ENCODE results near the gene FBXO24. TPM values are rescaled to one million over a fixed set of nuclear protein-coding genes. Genes with fewer than 3 reads are reported as not detected.

The FBXO24 gene
- polyA plus RNA-seq, 1 donor (not counting 4 experiments of a cell fraction or from before 2014, with no cell fraction given): 0.22 TPM

- Histone ChIP-seq H3K27me3 (ENCODE audit: control insufficient read depth, extremely low read depth, insufficient read depth, low read length) (no peaks in the 10 kb centered on the region), H4K20me1 (ENCODE audit: control insufficient read depth, extremely low read depth, insufficient read depth, low read length) (peaks cover 8% of the 10 kb centered on the region), H3K9me3 (ENCODE audit: control insufficient read depth, low read depth, low read length) (no peaks in the 10 kb centered on the region), H3K4me2 (ENCODE audit: control insufficient read depth, extremely low read depth, insufficient read depth, low read depth, low read length) (no peak overlapping the region), H3K36me3 (ENCODE audit: control insufficient read depth in 2 of 2, extremely low read depth in 1 of 2, insufficient read depth in 2 of 2, low read length in 2 of 2) (peaks cover 23 to 30% of the 10 kb centered on the region in 2 experiments), H3K79me2 (ENCODE audit: control insufficient read depth, insufficient read depth, low read length) (peaks cover 13% of the 10 kb centered on the region), H3K9me1 (ENCODE audit: control insufficient read depth, extremely low read depth, insufficient read depth, low read length) (no peaks in the 10 kb centered on the region), H3K9ac (ENCODE audit: control insufficient read depth, extremely low read depth, insufficient read depth, low read length) (no peak overlapping the region), H3K4me1 (ENCODE audit: control insufficient read depth, extremely low read depth, insufficient read depth, low read length) (peaks cover 30% of the 10 kb centered on the region), H3K27ac (ENCODE audit: control insufficient read depth, insufficient read depth, low read length) (no peak overlapping the region), H2AFZ (ENCODE audit: control insufficient read depth, low read length) (no peak overlapping the region), H3K4me3 (ENCODE audit: control insufficient read depth in 2 of 3, extremely low read depth in 1 of 3, insufficient read depth in 2 of 3, low read depth in 1 of 3, low read length in 3 of 3) (no peak overlapping the region)
- FAIRE-seq (peak; percentile 46), DNase-seq (ENCODE audit: low read depth, low spot score) (no peak)
- dilution Hi-C loops (cut with MboI; ENCODE audit: extremely low pct_ligation_motif_present, low sequenced_read_pairs): no loop called here
- TF ChIP-seq CTCF (optimal IDR thresholded peaks at IDR 0.05 in 1 of 3, IDR thresholded peaks at IDR 0.05 in 1 of 3, conservative IDR thresholded peaks at IDR 0.05 in 1 of 3; ENCODE audit: extremely low read depth in 1 of 3, insufficient read depth in 2 of 3, low read length in 3 of 3) (no peak), EZH2 (IDR thresholded peaks at IDR 0.05; ENCODE audit: low read length) (no peak)
These were observed 5.5 kb upstream of the FBXO24 start for GRCh38 chr7:100580466-100581283.

DNA sequence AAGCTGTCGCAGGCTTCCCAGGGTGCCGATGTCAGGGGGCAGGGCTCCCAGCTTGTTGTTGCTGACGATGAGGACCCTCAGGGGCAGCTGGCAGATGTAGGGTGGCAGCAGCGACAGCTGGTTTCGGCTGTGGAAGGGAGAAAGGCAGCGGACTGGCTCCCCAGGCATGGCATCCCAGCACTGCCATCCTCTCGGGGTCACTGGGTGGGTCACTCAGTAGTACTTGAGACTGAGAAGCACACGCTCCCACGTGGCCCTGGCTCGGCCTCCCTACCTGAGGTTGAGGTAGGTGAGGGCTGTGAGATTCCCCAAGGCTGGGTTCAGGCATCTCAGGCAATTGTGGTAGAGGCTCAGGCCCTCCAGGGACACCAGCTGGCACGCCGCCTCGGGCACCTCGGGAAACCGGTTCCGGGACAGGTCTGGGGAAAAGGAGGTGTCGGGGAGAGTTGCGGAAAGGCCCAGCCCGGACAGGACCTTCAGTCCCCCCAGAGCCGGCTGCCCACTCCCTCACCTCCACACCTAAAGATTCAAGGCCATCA lies 4.0 kb upstream of the FBXO24 start:
- FAIRE-seq (no peak), DNase-seq (ENCODE audit: low read depth, low spot score) (no peak)
- no peak overlapping the region for H3K27ac ChIP-seq (ENCODE audit: control insufficient read depth, insufficient read depth, low read length)
- H3K4me2 ChIP-seq (ENCODE audit: control insufficient read depth, extremely low read depth, insufficient read depth, low read depth, low read length): peak overlapping the region; percentile 37
- H3K36me3 ChIP-seq (ENCODE audit: control insufficient read depth in 2 of 2, extremely low read depth in 1 of 2, insufficient read depth in 2 of 2, low read length in 2 of 2): peaks cover 23 to 27% of the 10 kb centered on the region in 2 experiments
- H3K9me3 ChIP-seq (ENCODE audit: control insufficient read depth, low read depth, low read length): no peaks in the 10 kb centered on the region
- dilution Hi-C loops (cut with MboI; ENCODE audit: extremely low pct_ligation_motif_present, low sequenced_read_pairs): no loop called here
- peaks cover 8% of the 10 kb centered on the region for H4K20me1 ChIP-seq (ENCODE audit: control insufficient read depth, extremely low read depth, insufficient read depth, low read length)
- no peak overlapping the region for H3K9ac ChIP-seq (ENCODE audit: control insufficient read depth, extremely low read depth, insufficient read depth, low read length)
- no peaks in the 10 kb centered on the region for H3K27me3 ChIP-seq (ENCODE audit: control insufficient read depth, extremely low read depth, insufficient read depth, low read length)
- no peaks in the 10 kb centered on the region for H3K9me1 ChIP-seq (ENCODE audit: control insufficient read depth, extremely low read depth, insufficient read depth, low read length)
- H2AFZ ChIP-seq (ENCODE audit: control insufficient read depth, low read length): no peak overlapping the region
- H3K4me3 ChIP-seq (ENCODE audit: control insufficient read depth in 2 of 3, extremely low read depth in 1 of 3, insufficient read depth in 2 of 3, low read depth in 1 of 3, low read length in 3 of 3): no peak overlapping the region
- H3K4me1 ChIP-seq (ENCODE audit: control insufficient read depth, extremely low read depth, insufficient read depth, low read length): peaks cover 32% of the 10 kb centered on the region
- H3K79me2 ChIP-seq (ENCODE audit: control insufficient read depth, insufficient read depth, low read length): peaks cover 13% of the 10 kb centered on the region
- no peak for TF ChIP-seq EZH2 (IDR thresholded peaks at IDR 0.05; ENCODE audit: low read length)
- TF ChIP-seq CTCF (optimal IDR thresholded peaks at IDR 0.05 in 1 of 3, IDR thresholded peaks at IDR 0.05 in 1 of 3, conservative IDR thresholded peaks at IDR 0.05 in 1 of 3; ENCODE audit: extremely low read depth in 1 of 3, insufficient read depth in 2 of 3, low read length in 3 of 3): no peak
